PFSK-1 (cell line): ENCODE results near the gene SESN1.

Source experiments
- POLR2AphosphoS5 ChIP-seq: IDR thresholded peaks from 2 replicates; pipeline ENCODE4 v1.6.1; 2012; ENCODE audit warnings: low read depth, mild to moderate bottlenecking, control low read depth, low read length, moderate library complexity
- REST ChIP-seq, 2 experiments: IDR thresholded peaks; 2 replicates each; pipeline versions ENCODE4 v1.6.1 to v1.8.0; 2011 to 2012; ENCODE audit warnings: low read depth in 2 of 2, low read length in 2 of 2, control low read depth in 1 of 2, inconsistent platforms in 1 of 2, mild to moderate bottlenecking in 1 of 2, moderate library complexity in 1 of 2; ENCODE audit not compliant: insufficient read depth in 1 of 2
- SIN3A ChIP-seq: IDR thresholded peaks from 2 replicates; pipeline ENCODE4 v1.6.1; 2012; ENCODE audit warnings: mild to moderate bottlenecking, low read length, moderate library complexity, borderline replicate concordance; ENCODE audit not compliant: insufficient read depth
- TAF1 ChIP-seq: IDR thresholded peaks from 2 replicates; pipeline ENCODE4 v1.6.1; 2012; ENCODE audit warnings: low read length, control low read depth, borderline replicate concordance; ENCODE audit not compliant: insufficient read depth

GRCh38 chr6:109130065-109130464 lies 35.4 kb upstream of the SESN1 start:
- TF ChIP-seq POLR2AphosphoS5 (no peak), TAF1 (no peak), SIN3A (no peak), REST (IDR thresholded peaks at IDR 0.05; ENCODE audit: insufficient read depth in 1 of 2, low read depth in 2 of 2, low read length in 2 of 2) (no peak)
